Omental fat pad (tissue), 4 donors: ENCODE results near the gene NBEA. TPM values are rescaled to one million over a fixed set of nuclear protein-coding genes. Genes with fewer than 3 reads are reported as not detected.

Experiments used
- ATAC-seq: fragments of 150-250 bp; one replicate; pipeline ENCODE4 v1.9.1; 2016; ENCODE audit warnings: mild to moderate bottlenecking, moderate library complexity; ENCODE audit not compliant: low FRiP score
- DNase-seq: peaks from one replicate; pipeline ENCODE4 v3.0.0-alpha.2; 2019; ENCODE audit warnings: low spot score
- total RNA-seq, 4 donors: library from RNA; depleted of rRNA; stranded (reverse); fragments of >200 nt; gene quantifications; one replicate each; pipeline ENCODE4 v1.1.0, GENCODE V29; 2016
- TF ChIP-seq, protein P1 (sequence below), 3 donors: fragments of 450-650 bp; IDR thresholded peaks; one replicate each; pipeline ENCODE4 v1.5.1; 2016 to 2017; ENCODE audit warnings: antibody characterized with exemption in 3 of 3, mild to moderate bottlenecking in 3 of 3, moderate library complexity in 2 of 3

Gene NBEA
- total RNA-seq, 4 donors from 2014 or later, result 4.3 to 10.7 (median 6.1) TPM

DNA sequence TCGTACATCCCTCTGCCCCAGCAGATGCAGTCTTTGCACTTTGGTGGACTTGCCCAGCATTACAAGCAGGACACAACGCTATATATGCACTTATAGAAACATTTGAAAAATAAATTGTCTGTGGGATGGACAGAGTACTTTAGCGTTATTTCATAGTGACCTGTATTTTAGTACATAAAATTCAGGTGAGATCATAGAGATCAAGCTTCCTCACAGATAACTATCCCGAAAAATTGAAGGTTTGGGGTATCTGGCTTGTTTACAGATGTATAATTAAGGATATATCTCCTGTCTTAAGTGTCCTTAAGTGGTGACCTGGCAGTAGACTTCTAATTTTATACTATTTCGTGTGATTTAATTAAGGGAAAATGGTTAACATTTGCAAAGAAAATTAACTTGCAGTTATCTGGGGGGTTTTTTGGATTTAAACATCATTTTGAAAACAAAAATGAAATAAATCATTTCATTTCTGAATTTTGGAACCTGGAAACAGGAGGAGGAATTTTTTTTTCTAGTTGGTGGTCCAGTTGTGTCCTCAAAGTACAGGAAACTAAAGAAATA lies 535.4 kb downstream of the NBEA start:
- TF ChIP-seq, protein P1, sequence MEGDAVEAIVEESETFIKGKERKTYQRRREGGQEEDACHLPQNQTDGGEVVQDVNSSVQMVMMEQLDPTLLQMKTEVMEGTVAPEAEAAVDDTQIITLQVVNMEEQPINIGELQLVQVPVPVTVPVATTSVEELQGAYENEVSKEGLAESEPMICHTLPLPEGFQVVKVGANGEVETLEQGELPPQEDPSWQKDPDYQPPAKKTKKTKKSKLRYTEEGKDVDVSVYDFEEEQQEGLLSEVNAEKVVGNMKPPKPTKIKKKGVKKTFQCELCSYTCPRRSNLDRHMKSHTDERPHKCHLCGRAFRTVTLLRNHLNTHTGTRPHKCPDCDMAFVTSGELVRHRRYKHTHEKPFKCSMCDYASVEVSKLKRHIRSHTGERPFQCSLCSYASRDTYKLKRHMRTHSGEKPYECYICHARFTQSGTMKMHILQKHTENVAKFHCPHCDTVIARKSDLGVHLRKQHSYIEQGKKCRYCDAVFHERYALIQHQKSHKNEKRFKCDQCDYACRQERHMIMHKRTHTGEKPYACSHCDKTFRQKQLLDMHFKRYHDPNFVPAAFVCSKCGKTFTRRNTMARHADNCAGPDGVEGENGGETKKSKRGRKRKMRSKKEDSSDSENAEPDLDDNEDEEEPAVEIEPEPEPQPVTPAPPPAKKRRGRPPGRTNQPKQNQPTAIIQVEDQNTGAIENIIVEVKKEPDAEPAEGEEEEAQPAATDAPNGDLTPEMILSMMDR (IDR thresholded peaks at IDR 0.05), result no peak
- ATAC-seq, result no peak
- no peak for DNase-seq

GRCh38 chr13:35478271-35479037 lies 536.4 kb downstream of the NBEA start:
- TF ChIP-seq, protein P1 (IDR thresholded peaks at IDR 0.05), result no peak
- DNase-seq (no peak), ATAC-seq (no peak)

DNA sequence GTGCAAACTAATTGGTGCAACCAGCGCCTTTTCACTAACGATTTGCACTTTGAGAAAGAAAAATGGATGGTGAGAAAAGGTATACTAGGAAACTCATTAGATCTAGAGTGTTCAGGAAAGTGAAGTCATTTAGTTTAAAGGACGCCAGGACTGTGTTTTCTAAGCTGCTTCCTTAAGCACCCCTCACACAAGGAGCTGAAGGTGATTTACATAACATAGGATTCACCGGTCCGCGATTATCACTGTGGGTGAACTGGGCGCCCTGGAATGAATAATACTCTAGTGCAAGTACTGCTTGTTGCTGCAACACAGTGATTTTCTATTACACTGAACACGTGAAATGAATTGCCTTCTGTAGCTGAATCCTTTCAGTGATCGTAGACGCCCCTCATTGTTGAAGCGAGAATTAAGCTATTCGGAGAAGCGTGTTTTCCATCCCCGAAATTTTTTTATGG lies 537.0 kb downstream of the NBEA start:
- TF ChIP-seq, protein P1 (IDR thresholded peaks at IDR 0.05), result no peak
- ATAC-seq (no peak), DNase-seq (no peak)

DNA sequence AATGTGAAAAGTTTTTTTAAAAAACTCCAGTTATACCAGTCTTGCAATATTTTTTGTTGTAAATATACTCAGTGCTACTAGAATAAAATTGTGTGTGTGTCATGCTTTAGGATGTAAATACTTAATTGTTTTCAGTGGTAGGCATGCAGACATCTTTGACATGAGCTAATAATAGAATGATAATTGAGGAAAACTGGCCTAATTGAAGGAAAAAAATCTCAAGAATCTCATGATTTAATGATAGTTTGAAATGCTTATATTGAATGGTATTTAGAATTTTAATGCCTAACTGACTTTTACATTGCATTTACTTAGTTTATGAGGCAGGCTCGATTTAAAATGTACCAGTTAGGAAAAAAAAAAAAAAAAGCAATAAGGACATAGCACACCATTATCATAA lies 537.6 kb downstream of the NBEA start:
- DNase-seq, result no peak
- TF ChIP-seq, protein P1 (IDR thresholded peaks at IDR 0.05), result no peak
- no peak for ATAC-seq

- ATAC-seq (no peak), DNase-seq (no peak)
- TF ChIP-seq, protein P1 (IDR thresholded peaks at IDR 0.05), result no peak
Observed at GRCh38 chr13:35480346-35480745, 538.3 kb downstream of the NBEA start.

GRCh38 chr13:35481777-35482176 lies 539.7 kb downstream of the NBEA start:
- no peak for DNase-seq
- TF ChIP-seq, protein P1 (IDR thresholded peaks at IDR 0.05), result no peak
- no peak for ATAC-seq

GRCh38 chr13:35482527-35482926 lies 540.5 kb downstream of the NBEA start:
- TF ChIP-seq, protein P1 (IDR thresholded peaks at IDR 0.05), result no peak
- ATAC-seq, result no peak

More at GRCh38 chr13:35482527-35482926, 540.5 kb downstream of the NBEA start:
- DNase-seq, result no peak
